Measurements from ENCODE around the gene ZIC1. TPM values are rescaled to one million over a fixed set of nuclear protein-coding genes. Genes with fewer than 3 reads are reported as not detected.

The ZIC1 gene
- total and polyA plus RNA-seq, 4 experiments from 2014 or later = not detected

Other genes with a start within 250 kb of the ZIC1 start
- gene ZIC4, start 2.8 kb upstream of the ZIC1 start, total RNA-seq = not detected
- not detected for gene ZIC4, start 2.8 kb upstream of the ZIC1 start, polyA plus RNA-seq

All from CD4-positive, alpha-beta memory T cell (primary cell).